HCT116 (cell line): ENCODE data around the gene CDS1. TPM values are rescaled to one million over a fixed set of nuclear protein-coding genes. Genes with fewer than 3 reads are reported as not detected.

Experiments
- ATAC-seq: fragments of 200-7000 bp; cut with Tn5 transposase; 2 replicates; pipeline ENCODE4 v1.9.1; 2020; ENCODE audit warnings: mild to moderate bottlenecking, moderate library complexity
- BruUV-seq: library from RNA; stranded (reverse); fragments of 400-500 nt; replicated peaks from 2 replicates; lab custom pipeline; 2021; lab: Mats Ljungman, UMichigan
- CTCF ChIA-PET: fragments of 300-600 bp; sonication (Branson Sonifier 250); formaldehyde crosslinking; loops from one replicate; lab custom pipeline; 2021; ENCODE audit warnings: antibody characterized with exemption; lab: Charles Lee
- POLR2A ChIA-PET: fragments of 300-600, 350-600 bp; sonication (Branson Sonifier 250); formaldehyde crosslinking; loops from one replicate; lab custom pipeline; 2021; ENCODE audit warnings: antibody characterized with exemption; lab: Charles Lee
- RAD21 ChIA-PET, 2 experiments: fragments of 300-600 bp; sonication (Branson Sonifier 250); formaldehyde crosslinking; loops; one replicate each; lab custom pipeline; 2023; ENCODE audit warnings: low total read pairs in 2 of 2; ENCODE audit not compliant: uncharacterized antibody in 2 of 2, unreplicated experiment in 2 of 2, low non-redundant PET in 1 of 2; lab: Charles Lee
- DNase-seq: peaks from one replicate; pipeline ENCODE4 v3.0.0-alpha.2; 2010; ENCODE audit warnings: low read depth, low spot score
- H2AFZ ChIP-seq: fragments of 200-600 bp; shearing (Covaris generic), sonication (generic); 2 replicates; pipeline ENCODE4 v1.6.1; 2017; ENCODE audit warnings: low read depth, mixed run types, mixed read lengths, antibody characterized with exemption, low read length; ENCODE audit not compliant: poor library complexity, severe bottlenecking
- H3K27ac ChIP-seq: 2 replicates; pipeline ENCODE4 v1.5.1; 2012; ENCODE audit warnings: low read depth, low read length
- H3K27me3 ChIP-seq: fragments of 200-600 bp; sonication (generic); 2 replicates; pipeline ENCODE4 v1.6.1; 2016; ENCODE audit warnings: mixed run types, low read length, mixed read lengths; ENCODE audit not compliant: insufficient read depth
- H3K36me3 ChIP-seq, 2 experiments: fragments of 200-500 bp in 1 of 2; fragments of 200-600 bp in 1 of 2; sonication (Bioruptor generic) in 1 of 2; sonication (generic) in 1 of 2; 2 replicates each; pipeline versions ENCODE4 v1.5.1 to v1.6.1; 2014 to 2016; ENCODE audit warnings: low read length in 2 of 2, inconsistent platforms in 1 of 2, mixed read lengths in 1 of 2, mixed run types in 1 of 2; ENCODE audit not compliant: insufficient read depth in 2 of 2, control insufficient read depth in 1 of 2
- H3K4me1 ChIP-seq, 2 experiments: fragments of 200-600 bp in 1 of 2; sonication (generic) in 1 of 2; 2 replicates each; pipeline versions ENCODE4 v1.5.1 to v1.6.1; 2012 to 2017; ENCODE audit warnings: low read length in 2 of 2, inconsistent platforms in 1 of 2, mild to moderate bottlenecking in 1 of 2, mixed read lengths in 1 of 2, mixed run types in 1 of 2, moderate library complexity in 1 of 2; ENCODE audit not compliant: insufficient read depth in 2 of 2, control insufficient read depth in 1 of 2
- H3K4me2 ChIP-seq: fragments of 200-600 bp; sonication (generic); 2 replicates; pipeline ENCODE4 v1.6.1; 2017; ENCODE audit warnings: mixed run types, low read length, mixed read lengths
- H3K4me3 ChIP-seq, 2 experiments: fragments of 200-600 bp in 1 of 2; sonication (generic) in 1 of 2; replicated peaks in 1 of 2; 2 replicates each; pipeline ENCODE4 v1.5.1; 2011 to 2016; ENCODE audit warnings: low read length in 2 of 2, control low read depth in 1 of 2, low read depth in 1 of 2, mild to moderate bottlenecking in 1 of 2, mixed read lengths in 1 of 2, mixed run types in 1 of 2
- H3K79me2 ChIP-seq: fragments of 200-600 bp; sonication (generic); 2 replicates; pipeline ENCODE4 v1.6.1; 2017; ENCODE audit warnings: mild to moderate bottlenecking, mixed run types, low read length, moderate library complexity, mixed read lengths; ENCODE audit not compliant: insufficient read depth
- H3K9ac ChIP-seq: fragments of 200-600 bp; sonication (generic); 2 replicates; pipeline ENCODE4 v1.6.1; 2016; ENCODE audit warnings: low read length, mixed read lengths
- H3K9me2 ChIP-seq: fragments of 200-600 bp; sonication (generic), shearing (Covaris generic); 2 replicates; pipeline ENCODE4 v1.6.1; 2017; ENCODE audit warnings: mixed run types, mild to moderate bottlenecking, moderate library complexity; ENCODE audit not compliant: insufficient read depth
- H3K9me3 ChIP-seq, 2 experiments: fragments of 200-500 bp in 1 of 2; fragments of 200-600 bp in 1 of 2; sonication (Bioruptor generic) in 1 of 2; sonication (generic) in 1 of 2; 2 replicates each; pipeline ENCODE4 v1.6.1; 2014 to 2017; ENCODE audit warnings: low read length in 2 of 2, mixed read lengths in 2 of 2, inconsistent platforms in 1 of 2, low read depth in 1 of 2, mild to moderate bottlenecking in 1 of 2, mixed run types in 1 of 2, moderate library complexity in 1 of 2; ENCODE audit not compliant: control insufficient read depth in 1 of 2, insufficient read depth in 1 of 2
- H4K20me1 ChIP-seq: fragments of 200-600 bp; sonication (generic), shearing (Covaris generic); 2 replicates; pipeline ENCODE4 v1.6.1; 2017; ENCODE audit warnings: mixed run types, mild to moderate bottlenecking, moderate library complexity; ENCODE audit not compliant: insufficient read depth
- CEBPB ChIP-seq: IDR thresholded peaks from 2 replicates; pipeline ENCODE4 v1.6.1; 2012; ENCODE audit warnings: low read depth
- EGR1 ChIP-seq: IDR thresholded peaks from 2 replicates; pipeline ENCODE4 v1.6.1; 2012; ENCODE audit warnings: low read depth
- FOSL1 ChIP-seq: IDR thresholded peaks from 2 replicates; pipeline ENCODE4 v1.6.1; 2012; ENCODE audit warnings: low read depth
- JUND ChIP-seq: IDR thresholded peaks from 2 replicates; pipeline ENCODE4 v1.6.1; 2012
- POLR2A ChIP-seq: IDR thresholded peaks from 2 replicates; pipeline ENCODE4 v1.7.0; 2011; ENCODE audit warnings: borderline replicate concordance; ENCODE audit not compliant: insufficient read depth, insufficient read length; ENCODE audit errors: extremely low read depth
- POLR2AphosphoS5 ChIP-seq: IDR thresholded peaks from 2 replicates; pipeline ENCODE4 v1.6.1; 2011; ENCODE audit warnings: mild to moderate bottlenecking, low read depth, low read length, moderate library complexity
- SIN3A ChIP-seq: IDR thresholded peaks from 2 replicates; pipeline ENCODE4 v1.6.1; 2012; ENCODE audit warnings: low read depth
- SP1 ChIP-seq: IDR thresholded peaks from 2 replicates; pipeline ENCODE4 v1.6.1; 2012; ENCODE audit warnings: low read depth
- YY1 ChIP-seq: IDR thresholded peaks from 2 replicates; pipeline ENCODE4 v1.6.1; 2011; ENCODE audit warnings: low read length, low read depth, moderate library complexity, mild to moderate bottlenecking; ENCODE audit not compliant: insufficient replicate concordance; ENCODE audit errors: extremely low read depth
- ZFX ChIP-seq: fragments of 450-650 bp; IDR thresholded peaks from 2 replicates; pipeline ENCODE4 v1.6.1; 2017
- intact Hi-C: fragments of 100-400 bp; cut with micrococcal nuclease; formaldehyde crosslinking; loops from 2 replicates; pipeline ENCODE4 v1.10.0; 2022
- total RNA-seq: library from RNA; stranded (reverse); gene quantifications from one replicate; pipeline ENCODE4 v1.2.1, GENCODE V29; 2021; ENCODE audit not compliant: unreplicated experiment
- TF ChIP-seq, protein P1 (sequence below): IDR thresholded peaks from 2 replicates; pipeline ENCODE4 v1.6.1; 2012
- TF ChIP-seq, protein P2 (sequence below): IDR thresholded peaks from 2 replicates; pipeline ENCODE4 v1.6.1; 2011; ENCODE audit warnings: mild to moderate bottlenecking, low read length, moderate library complexity; ENCODE audit not compliant: insufficient replicate concordance; ENCODE audit errors: extremely low read depth
- TF ChIP-seq, protein P3 (sequence below): IDR thresholded peaks from 2 replicates; pipeline ENCODE4 v1.6.1; 2012

CDS1 gene
- total RNA-seq, 1 experiment from 2014 or later, result 14.6 TPM

DNA sequence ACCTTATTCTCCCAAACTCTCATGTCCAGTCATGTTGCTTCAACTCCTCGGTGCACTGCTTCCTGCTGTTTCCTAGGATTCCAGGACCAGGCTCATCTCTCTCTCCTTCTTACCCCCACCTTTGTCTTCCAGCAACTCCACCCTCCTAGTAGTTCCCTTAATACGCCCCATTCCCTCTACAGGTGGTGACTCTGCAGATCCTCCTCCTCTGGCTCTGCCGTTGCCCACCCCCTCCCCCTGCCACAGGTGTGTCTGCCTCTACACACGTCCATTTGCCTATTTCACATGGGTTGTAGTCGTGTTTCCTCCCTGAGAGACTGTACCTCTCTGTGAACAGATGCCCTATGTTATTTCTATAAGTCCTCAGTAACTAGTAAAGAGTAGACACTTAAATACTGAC, 32.4 kb downstream of the CDS1 start:
- Histone ChIP-seq H3K79me2 (no peaks in the 10 kb centered on the region), H2AFZ (no peak overlapping the region), H3K27ac (no peak overlapping the region), H3K4me2 (no peak overlapping the region), H3K36me3 (no peaks in the 10 kb centered on the region), H4K20me1 (no peaks in the 10 kb centered on the region), H3K4me1 (no peaks in the 10 kb centered on the region), H3K4me3 (no peak overlapping the region), H3K9ac (no peak overlapping the region), H3K9me3 (no peaks in the 10 kb centered on the region), H3K9me2 (no peaks in the 10 kb centered on the region), H3K27me3 (no peaks in the 10 kb centered on the region)
- TF ChIP-seq ZFX (no peak), CEBPB (no peak), SIN3A (no peak), YY1 (no peak), FOSL1 (no peak), JUND (no peak), EGR1 (no peak), SP1 (no peak), POLR2A (no peak), POLR2AphosphoS5 (no peak)
- TF ChIP-seq, protein P1, sequence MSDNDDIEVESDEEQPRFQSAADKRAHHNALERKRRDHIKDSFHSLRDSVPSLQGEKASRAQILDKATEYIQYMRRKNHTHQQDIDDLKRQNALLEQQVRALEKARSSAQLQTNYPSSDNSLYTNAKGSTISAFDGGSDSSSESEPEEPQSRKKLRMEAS, result no peak
- TF ChIP-seq, protein P2, sequence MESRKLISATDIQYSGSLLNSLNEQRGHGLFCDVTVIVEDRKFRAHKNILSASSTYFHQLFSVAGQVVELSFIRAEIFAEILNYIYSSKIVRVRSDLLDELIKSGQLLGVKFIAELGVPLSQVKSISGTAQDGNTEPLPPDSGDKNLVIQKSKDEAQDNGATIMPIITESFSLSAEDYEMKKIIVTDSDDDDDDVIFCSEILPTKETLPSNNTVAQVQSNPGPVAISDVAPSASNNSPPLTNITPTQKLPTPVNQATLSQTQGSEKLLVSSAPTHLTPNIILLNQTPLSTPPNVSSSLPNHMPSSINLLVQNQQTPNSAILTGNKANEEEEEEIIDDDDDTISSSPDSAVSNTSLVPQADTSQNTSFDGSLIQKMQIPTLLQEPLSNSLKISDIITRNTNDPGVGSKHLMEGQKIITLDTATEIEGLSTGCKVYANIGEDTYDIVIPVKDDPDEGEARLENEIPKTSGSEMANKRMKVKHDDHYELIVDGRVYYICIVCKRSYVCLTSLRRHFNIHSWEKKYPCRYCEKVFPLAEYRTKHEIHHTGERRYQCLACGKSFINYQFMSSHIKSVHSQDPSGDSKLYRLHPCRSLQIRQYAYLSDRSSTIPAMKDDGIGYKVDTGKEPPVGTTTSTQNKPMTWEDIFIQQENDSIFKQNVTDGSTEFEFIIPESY, result no peak
- TF ChIP-seq, protein P3, sequence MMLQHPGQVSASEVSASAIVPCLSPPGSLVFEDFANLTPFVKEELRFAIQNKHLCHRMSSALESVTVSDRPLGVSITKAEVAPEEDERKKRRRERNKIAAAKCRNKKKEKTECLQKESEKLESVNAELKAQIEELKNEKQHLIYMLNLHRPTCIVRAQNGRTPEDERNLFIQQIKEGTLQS, result no peak
- no peak for DNase-seq
- BruUV-seq, result no TSS peak
- POLR2A ChIA-PET, result no interaction called here
- intact Hi-C loops, result no loop called here
- CTCF ChIA-PET, result no interaction called here
- no peak for ATAC-seq
- RAD21 ChIA-PET, result no interaction called here
